ENCODE data around the gene ALPK3.

Gene ALPK3

DNA sequence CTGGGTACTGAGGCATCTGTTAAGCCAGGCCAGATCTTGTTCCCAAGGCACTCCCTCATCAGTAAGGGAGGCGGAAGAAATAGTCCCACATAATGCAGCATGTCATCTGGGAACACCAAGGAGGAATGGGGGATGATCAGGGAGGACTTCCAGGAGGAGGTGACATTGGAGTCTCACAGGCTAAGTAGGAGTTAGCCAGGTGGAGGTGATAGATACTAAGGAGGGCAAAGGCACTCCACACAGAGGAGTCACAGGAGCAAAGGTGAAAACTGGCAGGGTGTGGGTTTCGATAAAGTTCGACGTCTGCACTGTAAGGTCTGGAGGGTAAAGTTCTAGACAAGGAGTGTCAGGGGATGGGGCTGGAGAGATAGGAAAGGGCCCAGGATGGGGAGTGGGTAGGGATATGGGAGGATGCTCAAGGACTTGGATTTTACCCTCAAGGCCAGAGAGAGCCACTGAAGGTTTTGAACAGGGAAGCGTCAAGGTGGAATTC, 73.6 kb downstream of the ALPK3 start:
- no peak for DNase-seq (ENCODE audit: low read depth, low spot score)

DNA sequence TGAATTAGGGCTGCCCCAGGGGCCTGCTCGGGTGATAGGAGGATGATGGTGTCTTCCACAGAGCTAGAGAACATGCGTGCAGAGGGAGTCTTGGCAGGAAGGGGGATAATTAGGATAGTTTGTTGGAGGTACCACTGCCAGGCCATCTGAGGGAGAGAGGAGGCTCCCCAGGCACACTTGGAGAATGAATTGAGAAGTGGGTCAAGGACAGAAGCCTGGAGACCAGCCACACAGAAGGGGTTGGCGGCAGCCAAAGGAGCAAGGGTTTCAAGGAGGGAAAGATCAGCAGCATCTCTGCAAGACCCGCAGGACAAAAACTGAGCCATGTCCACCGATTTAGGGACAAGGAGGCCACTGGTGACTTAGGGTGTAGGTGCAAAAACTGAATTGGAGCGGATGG, 74.2 kb downstream of the ALPK3 start:
- DNase-seq (ENCODE audit: low read depth, low spot score): no peak

GRCh38 chr15:84892786-84893307, 75.7 kb downstream of the ALPK3 start:
- no peak for DNase-seq (ENCODE audit: low read depth, low spot score)

DNA sequence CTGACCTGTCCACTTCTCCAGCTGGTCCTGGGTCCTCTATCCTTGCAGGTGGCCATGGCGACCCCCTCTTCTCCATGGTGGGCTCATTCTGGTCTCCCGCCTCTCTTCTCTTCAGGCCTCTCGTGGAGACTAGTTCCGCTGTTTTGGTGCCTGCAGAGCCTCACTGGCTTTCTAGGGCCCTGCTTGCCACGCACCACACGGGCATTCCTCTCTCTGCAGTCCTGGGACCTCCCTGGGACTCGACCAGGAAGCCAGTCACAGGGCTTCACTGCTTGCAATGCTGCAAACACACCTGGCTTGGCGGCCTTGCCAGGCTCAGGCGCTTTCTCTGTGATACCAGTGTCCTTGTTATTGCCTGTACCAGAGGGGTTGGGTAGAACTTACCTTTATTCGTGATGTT, 76.5 kb downstream of the ALPK3 start:
- no peak for DNase-seq (ENCODE audit: low read depth, low spot score)

DNA sequence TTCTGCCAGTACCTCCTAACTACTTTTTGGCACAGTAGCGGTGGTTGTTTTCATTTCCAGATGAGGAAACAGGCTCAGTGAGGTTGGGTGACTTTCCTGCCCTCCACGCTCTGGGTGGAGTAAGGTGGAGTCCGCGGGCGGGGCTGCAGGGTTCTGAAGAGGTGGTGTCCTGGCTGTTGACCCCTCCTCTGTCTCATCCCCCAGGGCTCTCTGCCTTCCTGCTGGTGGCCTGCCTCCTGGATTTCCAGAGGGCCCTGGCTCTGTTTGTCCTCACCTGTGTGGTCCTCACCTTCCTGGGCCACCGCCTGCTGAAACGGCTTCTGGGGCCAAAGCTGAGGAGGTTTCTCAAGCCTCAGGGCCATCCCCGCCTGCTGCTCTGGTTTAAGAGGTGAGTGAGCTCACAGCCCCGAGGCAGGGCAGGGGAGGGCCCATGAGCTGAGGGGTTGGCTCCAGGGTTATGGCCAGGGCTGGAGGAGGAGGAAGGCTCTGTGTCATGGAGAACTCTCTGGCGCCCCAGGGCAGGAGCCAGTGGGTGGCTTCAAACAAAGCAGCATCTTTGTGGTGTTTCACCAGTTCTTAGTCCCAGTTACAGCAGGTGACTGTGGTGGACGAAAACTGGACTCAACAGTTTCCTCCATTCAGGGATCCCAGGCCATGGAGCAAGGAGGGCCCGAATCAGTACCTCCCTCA, 77.7 kb downstream of the ALPK3 start:
- DNase-seq (ENCODE audit: low read depth, low spot score): no peak

GRCh38 chr15:84898761-84899160, 81.6 kb downstream of the ALPK3 start:
- DNase-seq (ENCODE audit: low read depth, low spot score): no peak

- no peak for DNase-seq (ENCODE audit: low read depth, low spot score)
Measured at GRCh38 chr15:84899750-84900149, 82.6 kb downstream of the ALPK3 start.

DNA sequence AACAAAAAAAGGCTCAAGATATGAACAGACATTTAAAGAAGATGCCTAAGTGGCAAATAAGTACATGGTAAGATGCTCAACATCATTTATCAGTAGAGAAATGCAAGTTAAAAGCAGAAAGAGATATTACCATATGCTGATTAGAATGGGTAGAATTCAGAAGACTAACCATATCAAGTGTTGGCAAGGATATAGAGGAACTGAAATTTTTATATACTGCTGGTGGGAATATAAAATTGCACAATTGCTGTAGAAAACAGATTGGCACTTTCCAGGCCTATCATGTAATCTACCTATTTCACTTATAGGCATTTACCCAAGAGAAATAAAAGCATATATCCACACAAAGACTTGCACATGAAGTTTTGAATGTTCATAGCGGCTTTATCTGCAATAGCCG, 84.4 kb downstream of the ALPK3 start:
- DNase-seq (ENCODE audit: low read depth, low spot score): no peak

DNA sequence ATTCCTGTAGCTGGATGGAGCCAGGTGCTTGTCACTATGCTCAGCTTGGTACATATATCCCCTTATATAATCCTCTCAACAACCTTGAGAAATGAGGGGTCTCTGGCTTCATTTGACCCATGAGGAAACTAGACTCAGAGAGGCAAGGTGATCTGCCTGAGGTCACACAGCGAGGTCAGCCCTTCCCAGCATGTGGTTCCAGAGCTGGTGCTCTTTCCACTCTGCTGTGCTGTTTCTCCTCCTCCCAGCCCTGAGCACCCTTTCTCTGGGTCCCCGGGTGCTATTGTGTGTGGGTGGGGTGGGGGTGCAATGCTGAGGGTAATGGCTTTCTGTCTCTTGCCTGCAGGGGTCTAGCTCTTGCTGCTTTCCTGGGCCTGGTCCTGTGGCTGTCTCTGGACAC, 86.6 kb downstream of the ALPK3 start:
- DNase-seq (ENCODE audit: low read depth, low spot score): no peak

GRCh38 chr15:84904419-84904818, 87.3 kb downstream of the ALPK3 start:
- DNase-seq (ENCODE audit: low read depth, low spot score): no peak

DNA sequence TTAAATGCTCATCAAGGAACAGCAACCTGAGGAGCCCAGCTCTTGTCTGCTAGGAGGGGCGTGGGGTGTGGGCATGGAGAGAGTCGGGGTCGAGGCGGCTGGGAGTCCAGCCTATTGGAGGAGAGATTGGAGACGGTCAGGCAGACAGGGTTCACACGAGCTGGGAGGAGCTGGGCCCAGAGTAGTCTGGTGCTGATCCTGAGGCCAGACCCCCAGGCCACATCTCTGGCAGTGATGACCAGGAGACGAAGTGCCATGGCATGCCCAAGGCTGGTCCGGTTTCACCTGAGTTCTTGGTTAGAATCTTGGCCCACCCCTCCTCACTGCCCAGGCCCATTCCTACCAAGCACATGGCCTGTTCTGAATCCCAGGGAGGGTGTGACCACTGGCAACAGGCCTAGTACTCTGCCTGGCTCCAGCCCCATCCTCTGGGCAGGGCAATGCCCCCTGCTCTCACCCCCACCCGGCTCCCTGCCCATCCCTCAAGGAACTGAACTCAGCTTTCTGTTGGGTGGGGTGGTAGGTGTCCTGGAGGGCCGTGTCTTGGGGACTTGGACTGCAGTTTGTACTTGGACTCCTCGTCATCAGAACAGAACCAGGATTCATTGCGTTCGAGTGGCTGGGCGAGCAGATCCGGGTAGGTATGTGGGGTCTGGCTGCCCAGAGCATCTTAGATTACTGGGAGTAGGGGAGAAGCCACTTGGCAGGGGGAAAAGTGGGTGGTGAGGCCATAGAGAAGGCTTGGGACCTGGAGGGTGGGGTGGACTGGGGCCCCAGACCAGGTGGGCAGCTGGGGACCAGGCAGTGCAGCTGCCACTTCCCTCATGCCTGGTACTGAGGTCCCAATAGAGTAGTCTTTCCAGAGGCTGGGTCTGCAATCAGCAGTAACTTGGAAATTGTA, 88.1 kb downstream of the ALPK3 start:
- no peak for DNase-seq (ENCODE audit: low read depth, low spot score)

GRCh38 chr15:84907731-84908130, 90.6 kb downstream of the ALPK3 start:
- no peak for DNase-seq (ENCODE audit: low read depth, low spot score)

- no peak for DNase-seq (ENCODE audit: low read depth, low spot score)
Measured at GRCh38 chr15:84908564-84908963, 91.4 kb downstream of the ALPK3 start.

GRCh38 chr15:84909029-84909428, 91.9 kb downstream of the ALPK3 start:
- no peak for DNase-seq (ENCODE audit: low read depth, low spot score)

DNA sequence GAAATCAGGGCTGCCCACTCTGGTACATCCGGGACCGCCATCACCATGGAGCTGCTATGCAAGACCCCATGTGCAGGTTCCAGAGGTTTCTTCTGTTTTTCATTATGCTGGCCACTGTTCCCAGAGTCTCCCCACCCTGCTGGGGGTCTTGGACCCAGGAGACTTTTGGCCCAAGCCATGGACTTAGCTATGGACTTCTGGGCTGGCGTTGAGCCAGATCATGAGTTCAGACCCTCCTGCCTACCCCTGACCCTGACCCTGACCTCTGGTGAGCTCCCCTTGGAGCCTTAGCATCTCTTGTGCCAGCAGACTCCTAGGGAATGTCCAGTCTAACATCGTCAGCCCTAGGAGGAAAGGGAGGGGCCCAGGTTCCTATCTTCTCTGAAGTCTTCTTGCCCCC, 92.6 kb downstream of the ALPK3 start:
- DNase-seq (ENCODE audit: low read depth, low spot score): no peak

- no peak for DNase-seq (ENCODE audit: low read depth, low spot score)
Measured at GRCh38 chr15:84910928-84911623, 93.9 kb downstream of the ALPK3 start.

- DNase-seq (ENCODE audit: low read depth, low spot score): no peak
Measured at GRCh38 chr15:84911879-84912660, 94.9 kb downstream of the ALPK3 start.

GRCh38 chr15:84913360-84913723, 96.2 kb downstream of the ALPK3 start:
- DNase-seq (ENCODE audit: low read depth, low spot score): no peak

- no peak for DNase-seq (ENCODE audit: low read depth, low spot score)
Measured at GRCh38 chr15:84914351-84914750, 97.2 kb downstream of the ALPK3 start.

GRCh38 chr15:84914909-84915605, 97.9 kb downstream of the ALPK3 start:
- DNase-seq (ENCODE audit: low read depth, low spot score): no peak

- DNase-seq (ENCODE audit: low read depth, low spot score): no peak
Measured at GRCh38 chr15:84915606-84915958, 98.4 kb downstream of the ALPK3 start.
